GM12874 (cell line): ENCODE measurements around the gene WAS.

Experiments used
- CTCF ChIP-seq: IDR thresholded peaks from 2 replicates; pipeline ENCODE4 v1.5.1; 2011; ENCODE audit warnings: low read depth, mild to moderate bottlenecking, control low read depth, low read length, moderate library complexity; ENCODE audit not compliant: insufficient read depth

Gene WAS

GRCh38 chrX:48713847-48714246 is 30.2 kb downstream of the WAS start:
- TF ChIP-seq CTCF: no peak

GRCh38 chrX:48714573-48714972 is 31.0 kb downstream of the WAS start:
- TF ChIP-seq CTCF: no peak

GRCh38 chrX:48715072-48715471 is 31.5 kb downstream of the WAS start:
- TF ChIP-seq CTCF: no peak

- no peak for TF ChIP-seq CTCF
Measured at GRCh38 chrX:48715876-48716502, 32.4 kb downstream of the WAS start.

- no peak for TF ChIP-seq CTCF
Measured at GRCh38 chrX:48719958-48720357, 36.4 kb downstream of the WAS start.

GRCh38 chrX:48720577-48721250 is 37.1 kb downstream of the WAS start:
- no peak for TF ChIP-seq CTCF

GRCh38 chrX:48721916-48722315 is 38.3 kb downstream of the WAS start:
- no peak for TF ChIP-seq CTCF

- no peak for TF ChIP-seq CTCF
Measured at GRCh38 chrX:48726596-48726995, 43.0 kb downstream of the WAS start.
